ENCODE data around the gene RNF13. TPM values are rescaled to one million over a fixed set of nuclear protein-coding genes. Genes with fewer than 3 reads are reported as not detected.

The RNF13 gene
- total RNA-seq, 1 experiment from 2014 or later, result 91.4 TPM

DNA sequence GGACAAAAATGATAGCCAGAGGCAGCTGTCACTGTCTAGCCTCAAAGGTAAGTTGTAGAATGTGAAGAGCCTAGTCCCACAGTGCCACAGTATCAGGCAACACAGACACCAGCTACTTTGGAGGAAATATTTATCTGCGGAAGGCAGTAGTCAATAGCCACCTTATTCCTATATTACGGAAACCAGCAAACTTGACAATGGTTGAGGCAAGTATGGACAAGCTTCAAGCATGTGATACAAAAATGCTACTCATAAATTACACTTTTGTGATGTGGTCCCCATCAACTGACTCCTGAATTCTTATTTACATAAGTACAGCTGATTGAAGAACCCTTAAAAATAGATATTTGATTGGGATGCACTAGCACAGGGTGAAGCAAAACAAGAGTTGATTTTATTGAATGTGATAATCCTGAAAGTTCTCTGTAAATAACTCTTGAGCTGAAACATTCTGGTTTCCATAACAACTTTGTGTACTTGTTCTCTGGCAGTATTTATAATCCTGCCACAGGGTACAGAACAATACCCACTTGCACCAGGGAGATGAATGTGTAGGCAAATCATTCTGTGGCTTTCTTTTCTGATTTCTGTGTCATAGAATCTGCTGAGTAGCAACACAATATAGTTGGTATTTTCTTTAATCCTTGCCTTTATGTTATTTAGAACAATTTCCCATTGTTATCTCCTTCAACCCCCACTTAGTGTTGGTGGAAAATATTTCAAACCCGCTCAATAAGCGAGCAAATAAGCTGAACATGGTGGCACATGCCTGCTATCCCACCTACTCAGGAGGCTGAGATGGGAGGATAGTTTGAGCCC, 20.4 kb upstream of the RNF13 start, which contains the start of gene ANKUB1:
ANKUB1 (minus strand) TSS at position 103 of the 819 bp plus-strand sequence. CDS start 188 bp downstream, outside the sequence.
- DNase-seq (ENCODE audit: low read depth), result no peak
- in situ Hi-C loops (cut with HindIII; ENCODE audit: low pct_unique_long_range_greater_than_20kb, low sequenced_read_pairs), result no loop called here

GRCh38 chr3:149796026-149796425, 17.0 kb upstream of the RNF13 start:
- in situ Hi-C loops (cut with HindIII; ENCODE audit: low pct_unique_long_range_greater_than_20kb, low sequenced_read_pairs), result no loop called here
- DNase-seq (ENCODE audit: low read depth), result no peak

GRCh38 chr3:149800693-149801092, 12.3 kb upstream of the RNF13 start:
- DNase-seq (ENCODE audit: low read depth), result no peak
- in situ Hi-C loops (cut with HindIII; ENCODE audit: low pct_unique_long_range_greater_than_20kb, low sequenced_read_pairs), result no loop called here

DNA sequence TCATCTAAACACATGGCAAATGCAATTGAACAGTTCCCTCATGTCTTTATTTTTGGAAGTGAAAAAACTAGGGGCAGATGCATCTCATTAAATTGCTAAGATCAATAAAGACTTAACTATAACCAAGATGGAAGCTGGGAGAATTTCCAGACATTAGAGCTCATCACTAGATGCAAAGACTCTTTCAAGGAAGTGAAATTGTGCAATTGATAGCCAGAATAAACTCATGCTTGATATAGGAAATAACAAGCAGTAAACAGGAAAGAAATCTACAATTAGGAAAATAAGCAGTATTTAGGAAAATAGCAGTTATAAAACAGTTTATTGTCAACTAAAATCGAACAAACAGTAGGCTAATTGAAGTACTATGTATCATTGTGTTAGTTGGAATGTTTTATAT, 11.8 kb upstream of the RNF13 start:
- DNase-seq (ENCODE audit: low read depth), result no peak
- in situ Hi-C loops (cut with HindIII; ENCODE audit: low pct_unique_long_range_greater_than_20kb, low sequenced_read_pairs), result no loop called here

GRCh38 chr3:149801639-149802038, 11.4 kb upstream of the RNF13 start:
- in situ Hi-C loops (cut with HindIII; ENCODE audit: low pct_unique_long_range_greater_than_20kb, low sequenced_read_pairs), result no loop called here
- DNase-seq (ENCODE audit: low read depth), result no peak

DNA sequence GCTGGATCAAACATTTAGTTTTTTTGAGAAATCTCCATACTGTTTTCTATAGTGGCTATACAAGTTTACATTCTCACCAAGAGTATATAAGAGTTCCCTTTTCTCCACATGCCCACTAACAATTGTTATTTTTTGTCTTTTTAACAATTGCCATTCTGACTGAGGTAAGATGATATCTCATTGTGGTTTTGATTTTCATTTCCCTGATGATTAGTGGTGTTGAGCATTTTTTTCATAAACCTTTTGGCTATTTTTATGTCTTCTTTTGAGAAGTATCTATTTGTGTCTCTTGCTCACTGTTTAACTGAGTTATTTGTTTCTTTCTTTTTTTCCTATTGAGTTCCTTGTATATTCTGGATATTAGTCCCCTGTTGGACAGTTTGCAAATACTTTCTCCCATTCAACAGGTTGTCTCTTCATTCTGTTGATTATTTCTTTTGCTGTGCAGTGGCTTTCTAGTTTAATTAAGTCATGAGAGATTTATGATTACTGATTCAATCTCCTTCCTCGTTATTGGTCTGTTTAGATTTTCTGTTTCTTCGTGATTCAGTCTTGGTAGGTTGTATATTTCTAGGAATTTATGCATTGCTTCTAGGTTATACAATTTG, 6.7 kb upstream of the RNF13 start:
- in situ Hi-C loops (cut with HindIII; ENCODE audit: low pct_unique_long_range_greater_than_20kb, low sequenced_read_pairs), result no loop called here
- no peak for DNase-seq (ENCODE audit: low read depth)

GRCh38 chr3:149808209-149808829, 4.7 kb upstream of the RNF13 start:
- in situ Hi-C loops (cut with HindIII; ENCODE audit: low pct_unique_long_range_greater_than_20kb, low sequenced_read_pairs), result no loop called here
- DNase-seq (ENCODE audit: low read depth), result peak; percentile 63

DNA sequence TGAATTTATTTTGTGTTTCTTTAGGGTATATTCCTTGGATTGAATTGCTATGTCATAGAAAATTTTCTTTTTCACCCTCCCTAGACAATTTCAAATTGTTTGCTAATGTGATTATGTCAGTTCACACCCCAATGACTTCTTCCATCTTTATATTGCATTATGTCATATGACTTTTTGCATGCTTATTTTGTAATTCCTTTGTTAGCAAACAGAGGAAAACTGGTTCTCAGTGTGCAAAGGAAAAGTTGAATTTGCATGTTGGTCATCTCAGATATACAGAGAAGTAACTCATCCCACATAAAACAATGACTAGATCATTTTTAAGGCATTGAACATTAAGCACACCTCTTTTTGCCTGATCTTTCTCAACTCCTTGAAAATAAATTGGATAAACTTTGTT, 3.3 kb upstream of the RNF13 start:
- in situ Hi-C loops (cut with HindIII; ENCODE audit: low pct_unique_long_range_greater_than_20kb, low sequenced_read_pairs), result no loop called here
- DNase-seq (ENCODE audit: low read depth), result no peak

DNA sequence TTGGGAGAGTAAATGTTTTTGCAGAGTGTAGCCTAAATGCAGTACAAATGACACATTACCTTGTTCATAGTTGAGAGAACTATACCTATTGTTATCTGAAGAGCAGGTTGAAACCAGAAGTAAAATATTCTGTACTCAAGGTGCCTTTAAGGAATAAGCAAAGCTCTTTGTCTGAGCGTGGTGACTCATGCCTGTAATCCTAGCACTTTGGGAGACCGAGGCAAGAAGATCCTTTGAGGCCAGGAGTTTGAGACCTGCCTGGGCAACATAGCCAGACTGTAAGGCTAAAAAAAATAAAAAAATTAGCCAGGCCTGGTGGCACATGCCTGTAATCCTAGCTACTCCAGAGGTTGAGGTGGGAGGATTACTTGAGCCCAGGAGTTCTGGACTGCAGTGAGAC, 2.2 kb upstream of the RNF13 start:
- no peak for DNase-seq (ENCODE audit: low read depth)
- in situ Hi-C loops (cut with HindIII; ENCODE audit: low pct_unique_long_range_greater_than_20kb, low sequenced_read_pairs), result no loop called here

DNA sequence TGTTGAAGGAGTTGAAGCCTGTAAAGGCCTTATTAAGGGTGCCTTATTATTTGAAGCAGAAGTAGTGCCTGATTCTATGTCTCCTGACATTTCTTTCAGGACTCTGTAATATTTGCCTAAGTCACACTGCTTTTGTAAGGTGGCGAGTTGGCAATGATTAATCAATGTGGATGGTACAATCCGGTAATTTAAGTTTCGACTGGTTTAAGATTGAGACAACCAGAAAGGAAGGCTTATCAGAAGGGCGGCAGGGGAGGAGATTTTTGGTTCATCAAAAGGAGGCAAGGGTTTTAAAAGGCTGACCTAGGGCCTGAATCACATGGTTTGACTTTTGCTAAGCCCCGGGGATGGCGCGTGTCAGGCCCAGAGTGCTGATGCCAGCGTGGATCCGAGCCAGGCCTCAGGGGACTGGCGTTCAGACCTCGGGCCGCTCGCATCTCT, 830 bp upstream of the RNF13 start:
- in situ Hi-C loops (cut with HindIII; ENCODE audit: low pct_unique_long_range_greater_than_20kb, low sequenced_read_pairs), result no loop called here
- no peak for DNase-seq (ENCODE audit: low read depth)

GRCh38 chr3:149813367-149814281, 609 bp downstream of the RNF13 start:
- in situ Hi-C loops (cut with HindIII; ENCODE audit: low pct_unique_long_range_greater_than_20kb, low sequenced_read_pairs), result no loop called here

GRCh38 chr3:149815321-149815720, 2.3 kb downstream of the RNF13 start:
- DNase-seq (ENCODE audit: low read depth), result no peak
- in situ Hi-C loops (cut with HindIII; ENCODE audit: low pct_unique_long_range_greater_than_20kb, low sequenced_read_pairs), result no loop called here

More at GRCh38 chr3:149813367-149814281, 609 bp downstream of the RNF13 start:
- no peak for DNase-seq (ENCODE audit: low read depth)

- no peak for DNase-seq (ENCODE audit: low read depth)
- in situ Hi-C loops (cut with HindIII; ENCODE audit: low pct_unique_long_range_greater_than_20kb, low sequenced_read_pairs), result no loop called here
Observed at GRCh38 chr3:149815728-149816127, 2.7 kb downstream of the RNF13 start.

DNA sequence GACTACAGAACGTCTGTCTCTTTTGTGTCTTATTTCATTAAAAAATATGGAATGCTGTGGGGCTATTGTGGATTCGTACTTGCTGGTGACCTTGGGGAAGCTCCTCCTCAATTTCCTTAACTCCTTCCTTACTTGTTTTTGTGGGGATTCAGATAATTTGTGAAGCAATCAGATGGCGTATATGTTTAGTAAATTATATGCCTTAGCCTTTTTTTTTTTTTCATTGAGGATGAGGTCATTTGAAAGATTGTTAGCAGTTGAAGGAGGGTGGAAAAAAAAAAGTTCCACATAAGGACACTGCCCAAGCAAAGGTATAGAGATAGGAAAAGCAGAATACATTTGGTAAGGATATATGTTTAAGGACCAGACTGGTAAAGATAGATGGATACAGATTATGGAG, 3.3 kb downstream of the RNF13 start:
- no peak for DNase-seq (ENCODE audit: low read depth)
- in situ Hi-C loops (cut with HindIII; ENCODE audit: low pct_unique_long_range_greater_than_20kb, low sequenced_read_pairs), result no loop called here

- DNase-seq (ENCODE audit: low read depth), result no peak
Observed at GRCh38 chr3:149816986-149817385, 4.0 kb downstream of the RNF13 start.

GRCh38 chr3:149819432-149819831, 6.4 kb downstream of the RNF13 start:
- DNase-seq (ENCODE audit: low read depth), result no peak
- in situ Hi-C loops (cut with HindIII; ENCODE audit: low pct_unique_long_range_greater_than_20kb, low sequenced_read_pairs), result no loop called here

More at GRCh38 chr3:149816986-149817385, 4.0 kb downstream of the RNF13 start:
- in situ Hi-C loops (cut with HindIII; ENCODE audit: low pct_unique_long_range_greater_than_20kb, low sequenced_read_pairs), result no loop called here

- in situ Hi-C loops (cut with HindIII; ENCODE audit: low pct_unique_long_range_greater_than_20kb, low sequenced_read_pairs), result no loop called here
- DNase-seq (ENCODE audit: low read depth), result no peak
Observed at GRCh38 chr3:149820183-149820582, 7.2 kb downstream of the RNF13 start.

DNA sequence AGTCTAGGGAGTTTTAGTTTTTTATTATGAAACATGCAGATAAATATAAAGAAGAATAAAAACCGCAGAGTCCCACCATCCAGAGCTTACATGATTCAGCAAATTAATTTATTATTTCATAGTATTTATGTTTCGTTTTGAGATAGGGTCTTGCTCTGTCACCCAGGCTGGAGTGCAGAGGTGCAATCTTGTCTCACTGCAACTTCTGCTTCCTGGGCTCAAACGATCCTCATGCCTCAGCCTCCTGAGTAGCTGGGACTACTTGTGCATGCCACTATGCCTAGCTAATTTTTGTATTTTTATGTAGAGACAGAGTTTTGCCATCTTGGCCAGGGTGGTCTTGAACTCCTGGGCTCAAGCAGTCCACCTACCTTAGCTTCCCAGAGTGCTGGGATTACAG, 13.6 kb downstream of the RNF13 start:
- in situ Hi-C loops (cut with HindIII; ENCODE audit: low pct_unique_long_range_greater_than_20kb, low sequenced_read_pairs), result no loop called here

More for the DNA sequence above, 13.6 kb downstream of the RNF13 start:
- DNase-seq (ENCODE audit: low read depth), result no peak
